H1 (cell line): ENCODE measurements around the gene MANF. TPM values are rescaled to one million over a fixed set of nuclear protein-coding genes. Genes with fewer than 3 reads are reported as not detected.

Source experiments
- CTCF ChIA-PET: fragments of 300-600 bp; sonication (Branson Sonifier 250); formaldehyde crosslinking; loops from one replicate; lab custom pipeline; 2021; ENCODE audit not compliant: partially characterized antibody; lab: Charles Lee
- POLR2A ChIA-PET: fragments of 300-600 bp; sonication (Branson Sonifier 250); formaldehyde crosslinking; loops from one replicate; lab custom pipeline; 2021; ENCODE audit warnings: inconsistent platforms; ENCODE audit not compliant: partially characterized antibody; lab: Charles Lee
- DNase-seq, 2 experiments: peaks; one replicate each; pipeline versions ENCODE4 v3.0.0 to v3.0.0-alpha.2; 2010 to 2022; ENCODE audit warnings: low spot score in 2 of 2, low read depth in 1 of 2, mixed read lengths in 1 of 2
- FAIRE-seq: peaks from 2 replicates; lab custom pipeline; 2011; peaks lifted over from hg19 to GRCh38; lab: Jason Lieb, UNC
- H2AFZ ChIP-seq: 2 replicates; pipeline ENCODE4 v1.8.1; 2012; ENCODE audit warnings: low read length, inconsistent platforms
- H2AK5ac ChIP-seq: 2 replicates; pipeline ENCODE4 v1.6.1; 2013; ENCODE audit warnings: low read depth, low read length
- H2BK120ac ChIP-seq: replicated peaks from 2 replicates; pipeline ENCODE3; 2013; ENCODE audit warnings: low read depth, low read length, inconsistent platforms
- H2BK12ac ChIP-seq: 2 replicates; pipeline ENCODE4 v1.6.1; 2013; ENCODE audit warnings: low read depth, low read length
- H2BK15ac ChIP-seq: 2 replicates; pipeline ENCODE4 v1.6.1; 2013; ENCODE audit warnings: low read length
- H2BK20ac ChIP-seq: 2 replicates; pipeline ENCODE4 v1.6.1; 2013; ENCODE audit warnings: low read length
- H2BK5ac ChIP-seq: 2 replicates; pipeline ENCODE4 v1.6.1; 2013; ENCODE audit warnings: low read depth, low read length
- H3K14ac ChIP-seq: 2 replicates; pipeline ENCODE4 v1.6.1; 2013; ENCODE audit warnings: inconsistent platforms; ENCODE audit not compliant: insufficient read length
- H3K18ac ChIP-seq: 2 replicates; pipeline ENCODE4 v1.6.1; 2013; ENCODE audit warnings: low read length; ENCODE audit errors: extremely low read depth
- H3K23ac ChIP-seq: 2 replicates; pipeline ENCODE4 v1.6.1; 2013; ENCODE audit warnings: inconsistent platforms; ENCODE audit not compliant: insufficient read length
- H3K23me2 ChIP-seq: 2 replicates; pipeline ENCODE4 v1.6.1; 2013; ENCODE audit warnings: low read depth, low read length
- H3K27ac ChIP-seq: 2 replicates; pipeline ENCODE4 v1.6.1; 2011; ENCODE audit warnings: low read depth, low read length, inconsistent platforms
- H3K27me3 ChIP-seq, 4 experiments: replicated peaks in 1 of 4; 1 replicate in 1 of 4; 2 replicates in 3 of 4; pipeline versions ENCODE4 v1.6.1 to v1.8.1; 2011 to 2013; ENCODE audit warnings: low read length in 3 of 4, mild to moderate bottlenecking in 3 of 4, inconsistent platforms in 2 of 4, mixed read lengths in 2 of 4, moderate library complexity in 1 of 4; ENCODE audit not compliant: control insufficient read depth in 3 of 4, insufficient read depth in 3 of 4; ENCODE audit errors: extremely low read depth in 1 of 4
- H3K36me3 ChIP-seq, 4 experiments: 2 replicates each; pipeline versions ENCODE4 v1.6.1 to v1.8.1; 2011 to 2013; ENCODE audit warnings: mild to moderate bottlenecking in 4 of 4, low read length in 3 of 4, moderate library complexity in 2 of 4, control low read depth in 1 of 4, inconsistent platforms in 1 of 4; ENCODE audit not compliant: insufficient read depth in 4 of 4, control insufficient read depth in 2 of 4
- H3K4ac ChIP-seq: replicated peaks from 2 replicates; pipeline ENCODE3; 2013; ENCODE audit warnings: low read length, low read depth, mixed read lengths, inconsistent platforms; ENCODE audit not compliant: insufficient read length
- H3K4me1 ChIP-seq, 4 experiments: replicated peaks in 1 of 4; 1 replicate in 1 of 4; 2 replicates in 3 of 4; pipeline versions ENCODE4 v1.6.1 to v1.8.1; 2011 to 2013; ENCODE audit warnings: low read length in 3 of 4, inconsistent platforms in 2 of 4, mixed read lengths in 1 of 4; ENCODE audit not compliant: insufficient read depth in 4 of 4, control insufficient read depth in 3 of 4
- H3K4me2 ChIP-seq, 2 experiments: 2 replicates each; pipeline versions ENCODE4 v1.6.1 to v1.8.1; 2011 to 2013; ENCODE audit warnings: low read depth in 2 of 2, low read length in 2 of 2, control low read depth in 1 of 2, inconsistent platforms in 1 of 2, mild to moderate bottlenecking in 1 of 2; ENCODE audit not compliant: insufficient read depth in 1 of 2
- H3K4me3 ChIP-seq, 4 experiments: fragments of 200-600, 300-600 bp in 1 of 4; sonication (generic), shearing (Covaris generic), sonication (Bioruptor Twin) in 1 of 4; 2 replicates each; pipeline versions ENCODE4 v1.5.1 to v1.8.1; 2011 to 2016; ENCODE audit warnings: low read length in 4 of 4, low read depth in 3 of 4, control low read depth in 2 of 4, inconsistent platforms in 2 of 4, mild to moderate bottlenecking in 2 of 4, mixed read lengths in 1 of 4, moderate library complexity in 1 of 4; ENCODE audit not compliant: insufficient read depth in 2 of 4; ENCODE audit errors: extremely low read depth in 1 of 4
- H3K56ac ChIP-seq: replicated peaks from 2 replicates; pipeline ENCODE3; 2013; ENCODE audit warnings: low read depth, mild to moderate bottlenecking, mixed read lengths, low read length, inconsistent platforms; ENCODE audit not compliant: insufficient read length
- H3K79me1 ChIP-seq: 2 replicates; pipeline ENCODE4 v1.6.1; 2013; ENCODE audit warnings: low read depth, low read length, control low read depth
- H3K79me2 ChIP-seq, 2 experiments: 2 replicates each; pipeline versions ENCODE4 v1.6.1 to v1.8.1; 2012 to 2013; ENCODE audit warnings: low read length in 2 of 2, mild to moderate bottlenecking in 2 of 2, inconsistent platforms in 1 of 2; ENCODE audit not compliant: insufficient read depth in 2 of 2, control insufficient read depth in 1 of 2
- H3K9ac ChIP-seq, 4 experiments: replicated peaks in 1 of 4; 1 replicate in 1 of 4; 2 replicates in 3 of 4; pipeline versions ENCODE4 v1.6.1 to v1.8.1; 2011 to 2013; ENCODE audit warnings: low read depth in 3 of 4, low read length in 3 of 4, control low read depth in 2 of 4, mild to moderate bottlenecking in 2 of 4, moderate library complexity in 2 of 4, inconsistent platforms in 1 of 4; ENCODE audit errors: extremely low read depth in 1 of 4
- H3K9me3 ChIP-seq, 2 experiments: 2 replicates each; pipeline versions ENCODE4 v1.6.1 to v1.8.1; 2012 to 2013; ENCODE audit warnings: mild to moderate bottlenecking in 2 of 2, moderate library complexity in 2 of 2, control low read depth in 1 of 2, inconsistent platforms in 1 of 2, low read depth in 1 of 2, low read length in 1 of 2, mixed read lengths in 1 of 2; ENCODE audit not compliant: insufficient read depth in 2 of 2
- H4K20me1 ChIP-seq, 2 experiments: replicated peaks in 1 of 2; 2 replicates each; pipeline versions ENCODE3 to v1.8.1; 2011 to 2013; ENCODE audit warnings: inconsistent platforms in 2 of 2, low read length in 2 of 2, mild to moderate bottlenecking in 1 of 2; ENCODE audit not compliant: insufficient read depth in 2 of 2, control insufficient read depth in 1 of 2
- H4K5ac ChIP-seq: 2 replicates; pipeline ENCODE4 v1.6.1; 2013; ENCODE audit warnings: low read length, low read depth, mixed read lengths, inconsistent platforms; ENCODE audit not compliant: insufficient read length
- H4K8ac ChIP-seq: 2 replicates; pipeline ENCODE4 v1.8.0; 2013; ENCODE audit warnings: mild to moderate bottlenecking, moderate library complexity, low read length, inconsistent platforms; ENCODE audit not compliant: insufficient read depth; ENCODE audit errors: extremely low read depth
- H4K91ac ChIP-seq: replicated peaks from 2 replicates; pipeline ENCODE3; 2013; ENCODE audit warnings: low read length, mixed read lengths, inconsistent platforms; ENCODE audit not compliant: insufficient read length
- ASH2L ChIP-seq: fragments of 200-600, 300-600 bp; sonication (generic); IDR thresholded peaks from one replicate; pipeline ENCODE4 v1.7.1; 2017; ENCODE audit warnings: low read length
- CEBPB ChIP-seq: IDR thresholded peaks from 2 replicates; pipeline ENCODE4 v1.6.1; 2012; ENCODE audit warnings: low read depth, low read length
- CTCF ChIP-seq, 3 experiments: IDR thresholded peaks; 1 replicate in 2 of 3; 2 replicates in 1 of 3; pipeline versions ENCODE4 v1.5.1 to v1.6.1; 2011; ENCODE audit warnings: low read length in 3 of 3, mild to moderate bottlenecking in 3 of 3, inconsistent platforms in 2 of 3, low read depth in 1 of 3, moderate library complexity in 1 of 3; ENCODE audit not compliant: insufficient read depth in 1 of 3; ENCODE audit errors: control extremely low read depth in 1 of 3
- HDAC2 ChIP-seq, 2 experiments: fragments of 300-600 bp in 1 of 2; sonication (generic) in 1 of 2; IDR thresholded peaks; 2 replicates each; pipeline ENCODE4 v1.6.1; 2011 to 2012; ENCODE audit warnings: low read depth in 2 of 2, low read length in 2 of 2, mild to moderate bottlenecking in 2 of 2, moderate library complexity in 2 of 2, borderline replicate concordance in 1 of 2, inconsistent platforms in 1 of 2
- JUN ChIP-seq: IDR thresholded peaks from 2 replicates; pipeline ENCODE4 v1.6.1; 2011; ENCODE audit warnings: low read depth, mild to moderate bottlenecking, improper control_type of control experiment, low read length
- JUND ChIP-seq: IDR thresholded peaks from 2 replicates; pipeline ENCODE4 v1.6.1; 2011; ENCODE audit warnings: mild to moderate bottlenecking, improper control_type of control experiment, low read length
- POLR2A ChIP-seq, 2 experiments: IDR thresholded peaks; 1 replicate in 1 of 2; 2 replicates in 1 of 2; pipeline ENCODE4 v1.6.1; 2011; ENCODE audit warnings: low read depth in 2 of 2, low read length in 2 of 2, mild to moderate bottlenecking in 2 of 2; ENCODE audit errors: control extremely low read depth in 1 of 2
- POU5F1 ChIP-seq: IDR thresholded peaks from 2 replicates; pipeline ENCODE4 v1.6.1; 2011; ENCODE audit warnings: low read depth, mild to moderate bottlenecking, low read length, moderate library complexity
- RXRA ChIP-seq: IDR thresholded peaks from 2 replicates; pipeline ENCODE4 v1.6.1; 2011; ENCODE audit warnings: low read depth, mild to moderate bottlenecking, low read length, moderate library complexity; ENCODE audit not compliant: insufficient read depth
- SP1 ChIP-seq: IDR thresholded peaks from 2 replicates; pipeline ENCODE4 v1.6.1; 2011; ENCODE audit warnings: low read depth, low read length
- TAF7 ChIP-seq: optimal IDR thresholded peaks from 2 replicates; pipeline ENCODE3; 2011; ENCODE audit warnings: low read depth, mild to moderate bottlenecking, inconsistent platforms, low read length, moderate library complexity, borderline replicate concordance
- TCF12 ChIP-seq: IDR thresholded peaks from 2 replicates; pipeline ENCODE4 v1.6.1; 2011; ENCODE audit warnings: low read depth, mild to moderate bottlenecking, low read length
- WGBS, 2 experiments: shearing (Covaris generic) in 1 of 2; methylation state at CpG; one replicate each; pipeline versions ENCODE4 v1.1.6 to v1.1.7; 2013 to 2015; ENCODE audit warnings: low lambda C conversion rate in 2 of 2, mixed read lengths in 2 of 2, inconsistent platforms in 1 of 2, low coverage in 1 of 2, missing lambda C conversion rate in 1 of 2; ENCODE audit not compliant: insufficient replicate concordance in 2 of 2, insufficient coverage in 1 of 2, insufficient read length in 1 of 2; ENCODE audit errors: extremely low coverage in 1 of 2, missing lambda C conversion rate in 1 of 2; 5-methylcytosine and 5-hydroxymethylcytosine counted together
- polyA plus RNA-seq, 7 experiments: library from polyadenylated mRNA; depleted of rRNA in 3 of 7; stranded (reverse) in 5 of 7; unstranded in 2 of 7; fragments of >200 nt in 5 of 7; fragments of 200-250 nt in 2 of 7; gene quantifications; 1 replicate in 5 of 7; 2 replicates in 1 of 7; 4 replicates in 1 of 7; pipeline versions ENCODE4 v1.2.1 to v1.2.3, GENCODE V29; 2011 to 2013; ENCODE audit warnings: missing spikeins in 2 of 7, mixed read lengths in 2 of 7
- total RNA-seq: library from RNA; stranded (reverse); fragmentation: NEBNext Ultra II Directional; extraction: Animal tissue kit (Norgen Biotek cat#: 25700); gene quantifications from 2 replicates; pipeline ENCODE4 v1.2.1, GENCODE V29; 2021

The MANF gene
- total and polyA plus RNA-seq, 2 of the 8 experiments (the other 6 are each of a cell fraction or from before 2014, with no cell fraction given): 37.5 to 159 TPM

GRCh38 chr3:51338632-51339031 lies 46.5 kb upstream of the MANF start:
- peaks cover 0 to 8% (median 4%) of the 10 kb centered on the region in 4 experiments; a peak in 3 of 8 replicates for H3K36me3 ChIP-seq
- POLR2A ChIA-PET: no interaction called here
- no peaks in the 10 kb centered on the region; a peak in 1 of 4 replicates for H3K79me2 ChIP-seq
- H2AFZ ChIP-seq: no peak overlapping the region
- no peak overlapping the region for H2BK12ac ChIP-seq
- no peak overlapping the region for H2BK5ac ChIP-seq
- H3K14ac ChIP-seq: no peak overlapping the region
- H2BK15ac ChIP-seq: no peak overlapping the region
- no peak overlapping the region for H3K9ac ChIP-seq
- H3K4me2 ChIP-seq: no peak overlapping the region
- no peak overlapping the region for H3K56ac ChIP-seq
- FAIRE-seq (no peak), DNase-seq (no peak)
- H4K5ac ChIP-seq: no peak overlapping the region
- no peak overlapping the region for H2BK20ac ChIP-seq
- no peak overlapping the region for H3K23ac ChIP-seq
- no peaks in the 10 kb centered on the region for H3K27me3 ChIP-seq
- H4K20me1 ChIP-seq: no peaks in the 10 kb centered on the region
- no peak overlapping the region for H3K27ac ChIP-seq
- no peaks in the 10 kb centered on the region for H3K23me2 ChIP-seq
- H3K4ac ChIP-seq: no peak overlapping the region
- no peaks in the 10 kb centered on the region for H3K9me3 ChIP-seq
- H2BK120ac ChIP-seq: no peak overlapping the region
- no peaks in the 10 kb centered on the region for H3K79me1 ChIP-seq
- no peak overlapping the region for H4K8ac ChIP-seq
- H3K18ac ChIP-seq: no peak overlapping the region
- no peak overlapping the region for H3K4me3 ChIP-seq
- H2AK5ac ChIP-seq: no peak overlapping the region
- peaks cover 2 to 5% (median 3%) of the 10 kb centered on the region in 4 experiments; a peak in 6 of 7 replicates for H3K4me1 ChIP-seq
- H4K91ac ChIP-seq: no peak overlapping the region
- WGBS, 2 experiments: 88% methylated on average over 3 of the region's 3 CpGs; no CpG with 5 or more reads in 1 of the 2 experiments
- CTCF ChIA-PET: interaction anchor here (1.3 to 1.8 kb wide), 2 partner anchors 24 to 33 kb away, joined by 3 to 5 read pairs; no protein-coding TSS in a partner anchor
- TF ChIP-seq SP1 (no peak), TCF12 (no peak), POU5F1 (no peak), HDAC2 (IDR thresholded peaks at IDR 0.05; ENCODE audit: borderline replicate concordance in 1 of 2, low read depth in 2 of 2, low read length in 2 of 2) (no peak), CTCF (IDR thresholded peaks at IDR 0.05; ENCODE audit: control extremely low read depth in 1 of 3, insufficient read depth in 1 of 3, low read depth in 1 of 3, low read length in 3 of 3) (no peak), POLR2A (IDR thresholded peaks at IDR 0.05; ENCODE audit: control extremely low read depth in 1 of 2, low read depth in 2 of 2, low read length in 2 of 2) (no peak), TAF7 (no peak), CEBPB (no peak), ASH2L (no peak), JUN (no peak), RXRA (no peak), JUND (no peak)
